ENCODE results near the gene LMBRD1.

DNA sequence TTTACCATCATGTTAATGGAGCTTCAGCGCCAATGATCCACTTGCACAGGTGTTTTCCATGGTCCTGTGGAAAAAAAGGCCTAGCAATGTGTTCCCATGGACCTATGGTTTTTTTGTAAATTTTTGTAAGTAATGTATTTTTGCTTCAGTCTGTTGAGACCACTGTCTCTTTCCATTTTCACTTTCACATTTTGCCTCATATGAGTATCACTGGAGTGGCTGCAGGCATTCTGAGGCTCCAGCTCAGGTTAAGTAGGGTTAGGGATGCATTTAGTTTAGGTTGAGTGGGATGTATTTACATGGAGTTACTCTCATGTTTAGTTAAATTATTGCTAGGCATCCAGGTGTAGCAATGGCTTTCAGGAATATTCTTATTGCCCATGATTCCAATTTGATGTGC lies 19.2 kb upstream of the LMBRD1 start:
- no peak for TF ChIP-seq POLR2A (IDR thresholded peaks at IDR 0.05)
- TF ChIP-seq, protein P1, sequence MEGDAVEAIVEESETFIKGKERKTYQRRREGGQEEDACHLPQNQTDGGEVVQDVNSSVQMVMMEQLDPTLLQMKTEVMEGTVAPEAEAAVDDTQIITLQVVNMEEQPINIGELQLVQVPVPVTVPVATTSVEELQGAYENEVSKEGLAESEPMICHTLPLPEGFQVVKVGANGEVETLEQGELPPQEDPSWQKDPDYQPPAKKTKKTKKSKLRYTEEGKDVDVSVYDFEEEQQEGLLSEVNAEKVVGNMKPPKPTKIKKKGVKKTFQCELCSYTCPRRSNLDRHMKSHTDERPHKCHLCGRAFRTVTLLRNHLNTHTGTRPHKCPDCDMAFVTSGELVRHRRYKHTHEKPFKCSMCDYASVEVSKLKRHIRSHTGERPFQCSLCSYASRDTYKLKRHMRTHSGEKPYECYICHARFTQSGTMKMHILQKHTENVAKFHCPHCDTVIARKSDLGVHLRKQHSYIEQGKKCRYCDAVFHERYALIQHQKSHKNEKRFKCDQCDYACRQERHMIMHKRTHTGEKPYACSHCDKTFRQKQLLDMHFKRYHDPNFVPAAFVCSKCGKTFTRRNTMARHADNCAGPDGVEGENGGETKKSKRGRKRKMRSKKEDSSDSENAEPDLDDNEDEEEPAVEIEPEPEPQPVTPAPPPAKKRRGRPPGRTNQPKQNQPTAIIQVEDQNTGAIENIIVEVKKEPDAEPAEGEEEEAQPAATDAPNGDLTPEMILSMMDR (IDR thresholded peaks at IDR 0.05): no peak
